HG03060 (cell line): ENCODE results near the gene BSN.

Experiments used
- ATAC-seq: cut with Tn5 transposase; IDR thresholded peaks from one replicate; pipeline ENCODE4 v1.9.1; 2021; ENCODE audit warnings: low read depth, moderate number of reproducible peaks; ENCODE audit not compliant: unreplicated experiment

The BSN gene

GRCh38 chr3:49706456-49707112, 152.3 kb downstream of the BSN start:
- ATAC-seq: no peak

- no peak for ATAC-seq
Observed at GRCh38 chr3:49707113-49707480, 152.8 kb downstream of the BSN start.

DNA sequence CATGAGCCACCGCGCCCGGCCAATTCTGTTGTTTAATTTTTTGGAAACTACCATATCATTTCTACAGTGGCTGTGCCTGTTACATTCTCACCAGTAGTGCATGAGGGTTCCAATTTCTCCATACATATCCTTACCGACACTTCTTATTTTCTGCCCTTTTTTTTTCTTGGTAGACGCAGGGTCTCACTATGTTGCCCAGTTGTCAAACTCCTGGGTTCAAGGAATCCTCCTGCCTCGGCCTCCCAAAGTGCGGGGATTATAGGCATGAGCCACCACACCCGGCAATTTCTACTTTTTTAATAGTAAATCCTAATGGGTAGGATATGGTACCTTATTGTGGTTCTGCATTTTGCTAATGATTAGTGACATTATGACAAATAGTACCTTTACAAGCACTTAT, 155.6 kb downstream of the BSN start:
- ATAC-seq: no peak

- no peak for ATAC-seq
Observed at GRCh38 chr3:49711489-49711888, 157.2 kb downstream of the BSN start.

GRCh38 chr3:49712166-49712565, 157.9 kb downstream of the BSN start:
- ATAC-seq: no peak

GRCh38 chr3:49712631-49713317, 158.5 kb downstream of the BSN start:
- ATAC-seq: no peak

GRCh38 chr3:49713336-49714105, 159.2 kb downstream of the BSN start:
- no peak for ATAC-seq

GRCh38 chr3:49714728-49715550, 160.7 kb downstream of the BSN start:
- no peak for ATAC-seq

DNA sequence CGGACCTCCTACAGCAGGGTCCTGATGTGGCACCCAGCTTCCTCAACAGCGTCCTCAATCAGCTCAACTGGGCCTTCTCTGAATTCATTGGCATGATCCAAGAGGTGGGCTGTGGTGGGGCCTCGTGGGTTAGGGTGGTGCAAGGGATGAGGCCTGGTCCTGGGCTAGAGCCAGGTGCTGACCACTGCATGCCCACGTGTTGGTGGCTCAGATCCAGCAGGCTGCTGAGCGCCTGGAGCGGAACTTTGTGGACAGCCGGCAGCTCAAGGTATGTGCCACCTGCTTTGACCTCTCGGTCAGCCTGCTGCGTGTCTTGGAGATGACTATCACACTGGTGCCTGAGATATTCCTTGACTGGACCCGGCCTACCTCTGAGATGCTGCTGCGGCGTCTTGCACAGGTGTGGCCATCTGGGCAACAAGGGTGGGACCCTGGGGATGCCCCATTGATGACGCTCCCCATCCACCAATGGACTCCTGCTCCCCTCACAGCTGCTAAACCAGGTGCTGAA, 161.4 kb downstream of the BSN start:
- ATAC-seq: no peak

- ATAC-seq: no peak
Observed at GRCh38 chr3:49716169-49716568, 161.9 kb downstream of the BSN start.

DNA sequence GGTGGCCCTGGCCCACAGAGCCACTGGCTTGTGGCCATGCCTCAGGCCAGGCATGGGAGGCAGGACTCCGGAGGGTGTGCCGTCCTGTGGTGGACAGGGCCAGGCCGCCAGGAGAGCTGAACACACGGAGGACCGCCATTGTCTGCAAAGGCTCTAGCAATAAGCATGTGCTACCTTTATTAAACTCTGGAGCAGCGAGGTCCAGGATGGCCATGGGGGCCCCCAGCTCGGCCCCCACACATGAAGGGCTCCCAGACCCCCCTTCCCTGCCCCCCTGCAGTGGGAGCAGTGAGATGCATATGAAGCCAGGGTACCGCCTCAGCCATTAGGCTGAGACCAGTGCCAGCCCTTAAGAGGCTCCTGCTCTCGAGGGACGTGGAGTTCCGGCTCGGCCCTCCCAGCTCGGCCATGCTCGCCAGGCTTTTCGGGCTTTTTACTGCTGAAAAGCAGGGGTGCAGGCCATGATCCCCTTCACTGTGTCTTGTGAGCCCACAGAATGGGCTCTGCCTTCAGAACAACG, 162.5 kb downstream of the BSN start:
- ATAC-seq: no peak

- ATAC-seq: no peak
Observed at GRCh38 chr3:49717211-49717958, 163.1 kb downstream of the BSN start.

- no peak for ATAC-seq
Observed at GRCh38 chr3:49717959-49718857, 163.9 kb downstream of the BSN start.

DNA sequence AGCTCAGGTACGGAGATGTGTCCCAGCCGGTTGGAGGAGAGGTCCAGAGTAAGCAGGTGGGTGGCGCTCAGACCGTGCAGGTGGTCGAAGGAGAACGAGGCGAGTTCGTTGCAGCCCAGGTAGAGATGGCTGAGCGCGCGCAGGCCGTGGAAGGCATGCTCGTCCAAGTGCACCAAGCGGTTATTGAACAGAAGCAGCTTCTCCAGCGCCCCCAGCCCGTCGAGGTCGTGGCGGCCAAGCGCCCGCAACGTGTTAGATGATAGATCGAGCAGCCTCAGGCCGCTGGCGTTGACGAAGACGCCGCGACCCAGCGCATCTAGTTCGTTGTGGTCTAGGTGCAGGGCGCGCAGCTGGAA, 164.6 kb downstream of the BSN start:
- no peak for ATAC-seq

- peak; percentile 20 for ATAC-seq
Observed at GRCh38 chr3:49719214-49719884, 165.1 kb downstream of the BSN start, which contains the start of gene AMIGO3. Gene AMIGO3 (minus strand): TSS chr3:49719684. CDS start chr3:49719465, 219 bp downstream.
